Adrenal gland (tissue), 12 donors: ENCODE data around the gene SCN8A. TPM values are rescaled to one million over a fixed set of nuclear protein-coding genes. Genes with fewer than 3 reads are reported as not detected.

Experiments
- DNase-seq, 7 donors: peaks; one replicate each; pipeline ENCODE4 v3.0.0-alpha.2; 2019 to 2020
- H3K27ac ChIP-seq, 5 donors: fragments of 200-600 bp; sonication (generic) in 4 of 5; 1 replicate in 3 of 5; 2 replicates in 2 of 5; pipeline versions ENCODE4 v1.5.1 to v1.8.0; 2016 to 2020; ENCODE audit warnings: mild to moderate bottlenecking in 1 of 5
- H3K27me3 ChIP-seq: fragments of 200-600 bp; 2 replicates; pipeline ENCODE4 v1.8.0; 2021
- H3K36me3 ChIP-seq, 2 donors: fragments of 200-600 bp; replicated peaks in 1 of 2; 1 replicate in 1 of 2; 2 replicates in 1 of 2; pipeline versions ENCODE4 v1.5.1 to v1.8.0; 2018 to 2022
- H3K4me1 ChIP-seq, 2 donors: fragments of 200-600 bp; replicated peaks in 1 of 2; 1 replicate in 1 of 2; 2 replicates in 1 of 2; pipeline versions ENCODE4 v1.5.1 to v1.8.0; 2018 to 2021
- H3K4me3 ChIP-seq, 4 donors: fragments of 200-600 bp; sonication (generic) in 3 of 4; one replicate each; pipeline ENCODE4 v1.5.1; 2016 to 2018
- H3K9me3 ChIP-seq, 3 donors: fragments of 200-600 bp; sonication (generic) in 1 of 3; replicated peaks in 1 of 3; 1 replicate in 2 of 3; 2 replicates in 1 of 3; pipeline versions ENCODE4 v1.5.1 to v1.8.0; 2016 to 2021
- POLR2A ChIP-seq, 2 donors: fragments of 450-650 bp; IDR thresholded peaks; one replicate each; pipeline ENCODE4 v1.6.1; 2017; ENCODE audit warnings: antibody characterized with exemption in 2 of 2, mild to moderate bottlenecking in 2 of 2, moderate library complexity in 1 of 2
- WGBS, 4 donors: extraction: QIAGEN DNeasy Blood & Tissue Kit in 2 of 4; methylation state at CpG; one replicate each; pipeline versions ENCODE4 v1.1.5 to v1.1.7; 2013 to 2017; 5-methylcytosine and 5-hydroxymethylcytosine counted together
- intact Hi-C, 2 donors: fragments of 100-400 bp; cut with DNase I; formaldehyde crosslinking; loops; one replicate each; pipeline versions ENCODE4 v1.14.1 to v1.15.0; 2022 to 2023
- polyA plus RNA-seq, 3 donors: library from polyadenylated mRNA; stranded (reverse); fragments of 200-250 nt in 2 of 3; fragments of 350-450 nt in 1 of 3; fragmentation: Illumina TruSeq in 1 of 3; extraction: RNeasy Lipid Tissue Mini Kit (QIAGEN cat#74804) in 1 of 3; gene quantifications; one replicate each; pipeline ENCODE4 v1.2.3, GENCODE V29; 2013 to 2014
- total RNA-seq, 9 donors: library from RNA; depleted of rRNA in 4 of 9; stranded (reverse); fragments of >200 nt in 4 of 9; fragments of 120-200 nt in 1 of 9; fragmentation: NEBNext Ultra II Directional in 1 of 9; extraction: Animal tissue kit (Norgen Biotek cat#: 25700) in 1 of 9; gene quantifications; one replicate each; pipeline versions ENCODE4 v1.1.0 to v1.2.4, GENCODE V29; 2013 to 2023
- TF ChIP-seq, protein P1 (sequence below), 6 experiments: fragments of 450-650 bp in 4 of 6; fragments of 200-600 bp in 2 of 6; sonication (generic) in 1 of 6; IDR thresholded peaks; 1 replicate in 5 of 6; 2 replicates in 1 of 6; pipeline versions ENCODE4 v1.5.1 to v1.8.0; 2016 to 2021; ENCODE audit warnings: antibody characterized with exemption in 6 of 6, mild to moderate bottlenecking in 2 of 6, moderate library complexity in 1 of 6
- donor health status: healthy with polysubstance abuse.
- donor health status: Bipolar disorder and iron deficiency.
- donor health status: DM: yes; HTN: yes; CAD: no.
- donor health status: DM: no; HTN: no; CAD: no.
- donor health status: DM: no; HTN: no; CAD: no.
- donor health status: DM: yes; HTN: yes; CAD: no.

Gene SCN8A
- total and polyA plus RNA-seq, 12 donors: 0.69 to 7.0 (median 2.0) TPM

DNA sequence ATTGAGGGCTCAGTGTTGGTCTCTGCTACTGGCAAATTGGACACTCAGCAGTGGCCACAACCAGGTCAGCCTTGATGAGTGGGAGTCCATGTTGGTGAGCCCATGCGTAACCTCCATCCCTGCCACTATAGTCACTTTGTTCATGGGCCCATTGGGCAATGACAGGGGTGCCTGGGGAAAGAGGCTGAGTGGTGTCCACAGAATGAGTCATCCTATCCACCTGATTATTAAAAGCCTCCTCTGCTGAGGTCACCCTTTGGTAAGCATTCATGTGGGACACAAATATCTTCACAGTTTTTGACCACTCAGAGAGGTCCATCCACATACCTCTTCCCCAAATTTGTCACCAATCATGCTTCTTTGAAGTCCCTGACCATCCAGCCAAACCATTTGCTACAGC is 207.5 kb downstream of the SCN8A start:
- H3K27ac ChIP-seq: no peak overlapping the region
- no peak for DNase-seq
- H3K27me3 ChIP-seq: no peaks in the 10 kb centered on the region
- no peak overlapping the region for H3K4me3 ChIP-seq
- intact Hi-C loops: no loop called here
- no peaks in the 10 kb centered on the region for H3K4me1 ChIP-seq
- no peaks in the 10 kb centered on the region for H3K9me3 ChIP-seq
- H3K36me3 ChIP-seq: no peaks in the 10 kb centered on the region
- TF ChIP-seq, protein P1, sequence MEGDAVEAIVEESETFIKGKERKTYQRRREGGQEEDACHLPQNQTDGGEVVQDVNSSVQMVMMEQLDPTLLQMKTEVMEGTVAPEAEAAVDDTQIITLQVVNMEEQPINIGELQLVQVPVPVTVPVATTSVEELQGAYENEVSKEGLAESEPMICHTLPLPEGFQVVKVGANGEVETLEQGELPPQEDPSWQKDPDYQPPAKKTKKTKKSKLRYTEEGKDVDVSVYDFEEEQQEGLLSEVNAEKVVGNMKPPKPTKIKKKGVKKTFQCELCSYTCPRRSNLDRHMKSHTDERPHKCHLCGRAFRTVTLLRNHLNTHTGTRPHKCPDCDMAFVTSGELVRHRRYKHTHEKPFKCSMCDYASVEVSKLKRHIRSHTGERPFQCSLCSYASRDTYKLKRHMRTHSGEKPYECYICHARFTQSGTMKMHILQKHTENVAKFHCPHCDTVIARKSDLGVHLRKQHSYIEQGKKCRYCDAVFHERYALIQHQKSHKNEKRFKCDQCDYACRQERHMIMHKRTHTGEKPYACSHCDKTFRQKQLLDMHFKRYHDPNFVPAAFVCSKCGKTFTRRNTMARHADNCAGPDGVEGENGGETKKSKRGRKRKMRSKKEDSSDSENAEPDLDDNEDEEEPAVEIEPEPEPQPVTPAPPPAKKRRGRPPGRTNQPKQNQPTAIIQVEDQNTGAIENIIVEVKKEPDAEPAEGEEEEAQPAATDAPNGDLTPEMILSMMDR (IDR thresholded peaks at IDR 0.05): no peak
- no peak for TF ChIP-seq POLR2A (IDR thresholded peaks at IDR 0.05)
- WGBS, 4 donors: 93 to 100% (median 95%) methylated on average over 1 of the region's 1 CpG; no CpG with 5 or more reads in 1 of the 4 donors

DNA sequence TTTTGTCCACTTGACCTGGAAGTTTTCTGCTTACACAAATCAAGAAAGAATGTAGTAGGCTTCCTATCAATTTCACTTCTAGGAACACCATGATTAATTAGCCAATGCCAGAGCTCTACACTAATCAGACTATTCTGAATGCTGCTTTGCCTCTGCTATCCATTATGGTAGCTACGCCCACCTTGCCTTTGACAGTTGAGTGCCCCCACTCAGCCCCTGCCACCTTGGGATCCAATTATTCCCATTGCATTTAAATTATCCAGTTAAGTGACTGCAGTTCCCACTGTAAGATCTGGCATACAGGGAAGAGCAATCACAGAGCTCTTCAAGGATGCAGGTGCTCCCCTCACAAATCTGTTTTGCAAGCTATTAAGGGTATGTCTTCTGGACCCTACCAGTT is 210.0 kb downstream of the SCN8A start:
- WGBS, 4 donors: 78 to 95% (median 91%) methylated on average over 1 of the region's 1 CpG
- TF ChIP-seq, protein P1 (IDR thresholded peaks at IDR 0.05): no peak
- no peak for TF ChIP-seq POLR2A (IDR thresholded peaks at IDR 0.05)

DNA sequence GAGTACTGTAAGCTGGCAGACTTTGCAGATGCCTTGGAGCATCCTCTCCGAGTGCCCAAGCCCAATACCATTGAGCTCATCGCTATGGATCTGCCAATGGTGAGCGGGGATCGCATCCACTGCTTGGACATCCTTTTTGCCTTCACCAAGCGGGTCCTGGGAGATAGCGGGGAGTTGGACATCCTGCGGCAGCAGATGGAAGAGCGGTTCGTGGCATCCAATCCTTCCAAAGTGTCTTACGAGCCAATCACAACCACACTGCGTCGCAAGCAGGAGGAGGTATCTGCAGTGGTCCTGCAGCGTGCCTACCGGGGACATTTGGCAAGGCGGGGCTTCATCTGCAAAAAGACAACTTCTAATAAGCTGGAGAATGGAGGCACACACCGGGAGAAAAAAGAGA is 215.9 kb downstream of the SCN8A start:
- Histone ChIP-seq H3K4me1 (no peaks in the 10 kb centered on the region), H3K27ac (no peak overlapping the region), H3K9me3 (no peaks in the 10 kb centered on the region), H3K36me3 (no peaks in the 10 kb centered on the region), H3K4me3 (no peak overlapping the region), H3K27me3 (no peaks in the 10 kb centered on the region)
- DNase-seq: no peak
- 92 to 95% (median 95%) methylated on average over 16 of the region's 16 CpGs for WGBS, 4 donors
- no peak for TF ChIP-seq POLR2A (IDR thresholded peaks at IDR 0.05)
- TF ChIP-seq, protein P1 (IDR thresholded peaks at IDR 0.05): no peak
- intact Hi-C loops: no loop called here

More for the DNA sequence above, 210.0 kb downstream of the SCN8A start:
- no peaks in the 10 kb centered on the region for H3K9me3 ChIP-seq
- no peaks in the 10 kb centered on the region for H3K4me1 ChIP-seq
- no peaks in the 10 kb centered on the region for H3K36me3 ChIP-seq
- H3K4me3 ChIP-seq: no peak overlapping the region
- no peak for DNase-seq
- intact Hi-C loops: no loop called here
- no peaks in the 10 kb centered on the region for H3K27me3 ChIP-seq
- H3K27ac ChIP-seq: no peak overlapping the region

DNA sequence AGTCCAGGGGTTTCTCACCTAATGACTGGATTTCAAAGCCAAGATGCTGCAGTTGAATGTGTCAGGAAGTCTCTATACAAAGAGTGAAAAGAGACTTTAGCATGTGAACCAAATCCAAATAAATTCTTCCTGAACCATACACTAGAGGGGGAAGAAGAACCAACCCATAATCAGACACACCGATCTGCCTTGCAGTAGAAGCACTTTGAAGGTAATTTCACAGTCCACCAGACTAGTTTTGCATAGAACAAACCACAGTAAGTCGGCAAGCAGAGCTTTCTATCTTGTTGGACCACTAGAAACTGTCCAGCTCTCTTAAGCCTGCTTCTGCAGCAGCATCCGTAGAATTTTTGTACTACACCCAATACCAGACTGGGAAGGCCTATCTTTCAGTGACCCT is 218.2 kb downstream of the SCN8A start:
- H3K27me3 ChIP-seq: no peaks in the 10 kb centered on the region
- no peak overlapping the region for H3K27ac ChIP-seq
- no peak overlapping the region for H3K4me3 ChIP-seq
- intact Hi-C loops: no loop called here
- 74 to 87% (median 78%) methylated on average over 3 of the region's 3 CpGs for WGBS, 4 donors
- H3K9me3 ChIP-seq: no peaks in the 10 kb centered on the region
- TF ChIP-seq, protein P1 (IDR thresholded peaks at IDR 0.05): no peak
- TF ChIP-seq POLR2A (IDR thresholded peaks at IDR 0.05): no peak
- H3K36me3 ChIP-seq: no peaks in the 10 kb centered on the region
- H3K4me1 ChIP-seq: no peaks in the 10 kb centered on the region
- DNase-seq: no peak
